A549 treated with AZD9567 at 1 μM for 4 hours (cell line): ENCODE results near the gene OR52E8. TPM values are rescaled to one million over a fixed set of nuclear protein-coding genes. Genes with fewer than 3 reads are reported as not detected.

Experiments used
- total RNA-seq: library from RNA; stranded (reverse); fragments of 200-300 nt; extraction: Qiagen RNA extraction; gene quantifications from 5 replicates; pipeline ENCODE4 v1.2.3, GENCODE V29; 2022; ENCODE audit not compliant: insufficient read depth

The OR52E8 gene
- not detected in 5 replicates for total RNA-seq

DNA sequence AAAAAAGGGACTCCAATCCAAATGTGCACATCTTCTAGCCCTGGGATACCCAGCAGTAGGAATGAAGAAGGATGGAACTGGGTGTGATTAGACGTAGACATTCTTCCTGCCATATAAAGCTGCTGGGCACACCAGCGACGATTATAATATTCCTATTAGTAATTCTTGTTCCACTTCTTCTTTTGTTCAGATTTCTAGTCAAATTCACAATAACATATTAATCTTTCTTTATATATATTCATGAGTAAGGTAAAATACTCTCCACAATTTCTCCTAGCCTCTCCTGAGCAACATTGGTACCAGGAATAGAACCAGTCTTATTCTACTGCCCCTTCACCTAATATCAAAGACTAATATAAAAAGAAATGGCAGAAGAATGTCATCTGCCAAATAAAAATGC, at the start of gene OR52E8:
OR52E8 (minus strand) TSS at position 101 of the 400 bp plus-strand sequence; CDS start at position 101, 0 bp downstream.

DNA sequence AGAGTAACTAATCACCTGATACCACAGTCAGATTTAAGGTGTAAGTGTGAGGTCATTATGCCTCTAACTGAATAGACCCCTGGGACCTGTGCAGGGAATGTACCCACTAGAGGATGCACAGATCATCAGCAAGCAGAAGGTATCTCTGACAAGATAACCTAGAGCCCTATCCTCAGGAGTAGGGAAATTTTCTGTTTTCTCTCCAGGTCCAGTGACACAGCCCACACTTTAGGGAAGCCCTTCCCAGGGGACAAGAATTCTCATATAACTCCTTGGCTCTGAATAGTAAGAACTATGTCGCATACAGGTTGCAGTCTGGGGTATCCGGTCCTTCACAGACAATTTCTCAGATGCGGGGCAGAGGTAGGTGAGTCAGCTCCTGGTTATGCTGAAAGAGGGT, 35.4 kb upstream of the OR52E8 start, which contains the start of gene OR52E5:
OR52E5 (plus strand) TSS at position 301 of the 400 bp plus-strand sequence. CDS start 7,569 bp downstream, outside the sequence.

DNA sequence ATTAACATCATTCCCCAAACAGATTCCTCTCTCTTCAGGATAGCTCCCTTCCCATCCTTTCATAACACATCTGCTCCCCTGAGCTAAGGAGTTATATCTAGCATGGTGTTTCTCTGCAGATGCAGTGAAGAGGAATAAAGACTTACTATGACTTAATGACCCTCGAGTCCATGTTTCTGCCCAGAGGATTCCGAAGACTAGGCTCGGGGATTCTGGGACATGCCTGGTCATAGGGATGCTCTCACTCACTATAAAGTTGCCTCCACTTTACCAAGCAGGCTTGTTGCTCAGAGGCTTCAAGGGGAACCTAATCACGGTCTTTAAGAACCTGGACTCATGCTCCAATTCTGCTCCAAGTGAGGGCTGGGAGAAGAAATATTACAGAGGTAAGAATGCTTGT, 22.8 kb upstream of the OR52E8 start, which contains the start of gene OR52E4:
OR52E4 (plus strand) TSS at position 301 of the 400 bp plus-strand sequence. CDS start 3,664 bp downstream, outside the sequence.

DNA sequence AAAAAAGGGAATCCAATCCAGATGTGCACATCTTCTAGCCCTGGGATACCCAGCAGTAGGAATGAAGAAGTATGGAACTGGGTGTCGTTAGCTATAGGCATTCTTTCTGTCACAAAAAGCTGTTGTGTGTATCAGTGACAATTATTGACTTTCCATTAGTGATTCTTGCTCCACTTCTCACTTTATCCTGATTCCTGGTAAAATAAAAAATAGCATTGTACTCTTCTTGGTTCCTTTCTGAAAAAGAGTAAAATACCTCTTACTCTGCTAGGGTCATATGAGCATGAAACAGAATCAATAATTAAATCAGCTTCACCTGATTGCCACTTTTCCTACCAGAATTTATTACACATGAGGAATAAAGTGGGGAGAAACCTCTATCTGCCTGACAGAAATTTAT, 15.7 kb downstream of the OR52E8 start, which contains the start of gene OR52E6:
OR52E6 (minus strand) TSS at position 101 of the 400 bp plus-strand sequence; CDS start at position 101, 0 bp downstream.

DNA sequence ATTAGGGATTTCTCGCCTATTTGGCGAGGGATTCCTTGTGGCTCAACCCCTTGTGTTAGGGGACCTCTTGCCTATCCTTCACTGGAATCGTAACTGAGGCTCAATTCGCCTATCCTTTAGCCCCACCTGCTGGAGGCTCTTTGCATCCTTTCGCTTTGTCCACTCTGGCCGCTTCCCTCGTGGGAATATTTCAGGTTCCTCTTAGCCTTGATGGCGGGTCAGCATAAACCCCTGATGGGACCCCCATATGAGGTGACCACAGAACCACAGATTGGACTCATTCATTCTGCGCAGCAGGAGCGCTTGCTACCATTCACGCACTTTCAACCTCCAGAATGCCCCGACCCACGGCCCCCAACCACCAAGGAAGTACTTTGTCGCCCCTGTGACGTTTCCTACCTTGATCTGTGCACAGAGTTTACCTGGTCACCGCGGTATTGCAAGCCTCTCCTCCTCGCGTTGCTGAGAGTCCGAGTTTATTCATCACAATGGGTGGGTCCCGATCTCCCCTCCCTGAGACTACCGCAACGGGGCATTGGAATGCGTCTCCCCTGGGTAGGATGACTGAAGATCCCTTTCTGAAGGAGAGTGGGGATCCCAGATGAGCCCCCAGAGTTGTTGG, 48.9 kb downstream of the OR52E8 start, which contains the start of gene OR52N2:
OR52N2 (plus strand) TSS at position 425 of the 622 bp plus-strand sequence. CDS start 11,412 bp downstream, outside the sequence.

Other genes starting within 250 kb of the OR52E8 start
- gene TRIM34, start 232.7 kb downstream of the OR52E8 start, total RNA-seq = 2.6 to 3.4 TPM (median 2.8 TPM) in 5 replicates
- 10.0 to 15.7 TPM (median 11.0 TPM) in 5 replicates for gene TRIM5, start 172.6 kb downstream of the OR52E8 start, total RNA-seq
- 0.59 to 1.4 TPM (median 0.83 TPM) in 4 of 5 replicates, not detected in the other for gene TRIM22, start 167.9 kb downstream of the OR52E8 start, total RNA-seq
- gene OR56B1, start 121.2 kb downstream of the OR52E8 start, total RNA-seq = not detected in 5 replicates
- gene OR52N4, start 103.4 kb downstream of the OR52E8 start, total RNA-seq = not detected in 5 replicates
- not detected in 5 replicates for gene OR52N5, start 74.3 kb downstream of the OR52E8 start, total RNA-seq
- not detected in 5 replicates for gene OR52N1, start 66.4 kb downstream of the OR52E8 start, total RNA-seq
- gene OR52N2, start 48.8 kb downstream of the OR52E8 start, total RNA-seq = not detected in 5 replicates
- not detected in 5 replicates for gene OR52E6, start 15.8 kb downstream of the OR52E8 start, total RNA-seq
- gene OR52E4, start 22.9 kb upstream of the OR52E8 start, total RNA-seq = not detected in 5 replicates
- not detected in 5 replicates for gene OR52E5, start 35.5 kb upstream of the OR52E8 start, total RNA-seq
- not detected in 5 replicates for gene OR56A3, start 84.6 kb upstream of the OR52E8 start, total RNA-seq
- not detected in 5 replicates for gene OR56A5, start 110.8 kb upstream of the OR52E8 start, total RNA-seq
- gene OR52L1, start 129.3 kb upstream of the OR52E8 start, total RNA-seq = not detected in 5 replicates
- not detected in 5 replicates for gene OR56A4, start 149.3 kb upstream of the OR52E8 start, total RNA-seq
- gene OR56A1, start 173.1 kb upstream of the OR52E8 start, total RNA-seq = not detected in 5 replicates
- not detected in 5 replicates for gene OR56B4, start 250.0 kb upstream of the OR52E8 start, total RNA-seq